GM19372 (cell line): ENCODE data around the gene CATSPER1.
"Not testable (repeated sequence)": the region's sequence is repeated elsewhere in the genome, so short reads cannot be mapped to it uniquely, and the experiment has no call there.

Source experiments
- ATAC-seq: cut with Tn5 transposase; IDR thresholded peaks from one replicate; pipeline ENCODE4 v1.9.1; 2021; ENCODE audit warnings: mild to moderate bottlenecking, low read depth, moderate library complexity; ENCODE audit not compliant: unreplicated experiment

Gene CATSPER1

GRCh38 chr11:66022401-66023185, 3.7 kb downstream of the CATSPER1 start:
- no peak for ATAC-seq

- no peak for ATAC-seq
Measured at GRCh38 chr11:66020618-66021357, 5.5 kb downstream of the CATSPER1 start.

GRCh38 chr11:66020212-66020611, 6.1 kb downstream of the CATSPER1 start:
- ATAC-seq, result no peak

- no peak for ATAC-seq
Measured at GRCh38 chr11:66017321-66017720, 9.0 kb downstream of the CATSPER1 start.

- ATAC-seq, result no peak
Measured at GRCh38 chr11:66016793-66017177, 9.5 kb downstream of the CATSPER1 start.

- no peak for ATAC-seq
Measured at GRCh38 chr11:66015936-66016792, 10.1 kb downstream of the CATSPER1 start.

- no peak for ATAC-seq
Measured at GRCh38 chr11:66015454-66015881, 10.8 kb downstream of the CATSPER1 start.

- no peak for ATAC-seq
Measured at GRCh38 chr11:66014804-66015453, 11.3 kb downstream of the CATSPER1 start.

GRCh38 chr11:66013762-66014100, 12.5 kb downstream of the CATSPER1 start:
- ATAC-seq, result no peak

- ATAC-seq, result no peak
Measured at GRCh38 chr11:66012946-66013761, 13.1 kb downstream of the CATSPER1 start.

- no peak for ATAC-seq
Measured at GRCh38 chr11:66012371-66012945, 13.8 kb downstream of the CATSPER1 start.

- ATAC-seq, result no peak
Measured at GRCh38 chr11:66011785-66012303, 14.4 kb downstream of the CATSPER1 start, which contains the start of gene CST6. CST6 (plus strand) TSS chr11:66012008; CDS start chr11:66012045, 37 bp downstream.

- no peak for ATAC-seq
Measured at GRCh38 chr11:66011239-66011784, 15.0 kb downstream of the CATSPER1 start.

GRCh38 chr11:66010036-66010435, 16.2 kb downstream of the CATSPER1 start:
- ATAC-seq, result not testable (repeated sequence)

- no peak for ATAC-seq
Measured at GRCh38 chr11:66008468-66009101, 17.7 kb downstream of the CATSPER1 start.

- no peak for ATAC-seq
Measured at GRCh38 chr11:66008095-66008467, 18.2 kb downstream of the CATSPER1 start.

- ATAC-seq, result no peak
Measured at GRCh38 chr11:66007201-66007634, 19.1 kb downstream of the CATSPER1 start.

- no peak for ATAC-seq
Measured at GRCh38 chr11:66006891-66007176, 19.4 kb downstream of the CATSPER1 start.
